Stimulated activated naive B cell treated with anti-CD40 and anti-IgM and Interleukin-4, amounts not matched to agents 10 μg/mL and 1 μg/mL and 100 μg/mL, for 72 hours (primary cell): Measurements from ENCODE around the gene PRKCE.

Experiments
- ATAC-seq, 2 donors: fragments of 150-1000 bp; cut with Tn5 transposase; replicated peaks; 2 replicates each; pipeline ENCODE4 v1.10.0; 2021; ENCODE audit warnings: moderate library complexity in 1 of 2
- DNase-seq: peaks from one replicate; pipeline ENCODE4 v3.0.0; 2021
- H3K27ac Mint-ChIP-seq: one replicate; pipeline ENCODE4 v1.8.0; 2022; ENCODE audit warnings: mild to moderate bottlenecking, mixed read lengths
- H3K27me3 Mint-ChIP-seq, 2 donors: one replicate each; pipeline ENCODE4 v1.8.0; 2022; ENCODE audit warnings: mixed read lengths in 2 of 2
- H3K36me3 Mint-ChIP-seq, 2 donors: one replicate each; pipeline ENCODE4 v1.8.0; 2022; ENCODE audit warnings: mixed read lengths in 2 of 2, mild to moderate bottlenecking in 1 of 2
- H3K4me1 Mint-ChIP-seq, 2 donors: one replicate each; pipeline ENCODE4 v1.8.0; 2022; ENCODE audit warnings: mixed read lengths in 2 of 2, mild to moderate bottlenecking in 1 of 2
- H3K4me3 Mint-ChIP-seq, 2 donors: one replicate each; pipeline ENCODE4 v1.8.0; 2022; ENCODE audit warnings: mild to moderate bottlenecking in 2 of 2, mixed read lengths in 2 of 2, moderate library complexity in 1 of 2
- H3K9me3 Mint-ChIP-seq, 2 donors: one replicate each; pipeline ENCODE4 v1.8.0; 2022; ENCODE audit warnings: mixed read lengths in 2 of 2, mild to moderate bottlenecking in 1 of 2

Gene PRKCE

GRCh38 chr2:45777996-45778719 is 126.7 kb downstream of the PRKCE start:
- Mint-ChIP-seq H3K27ac (no peak overlapping the region), H3K36me3 (peaks cover 0 to 3% of the 10 kb centered on the region in 2 donors), H3K4me1 (peaks cover 56 to 89% of the 10 kb centered on the region in 2 donors), H3K9me3 (no peaks in the 10 kb centered on the region), H3K27me3 (no peaks in the 10 kb centered on the region), H3K4me3 (peak overlapping the region in 1 of 2 donors; percentile 31)
- ATAC-seq (peak; percentile 20 to 30), DNase-seq (no peak)

GRCh38 chr2:45778720-45779171 is 127.3 kb downstream of the PRKCE start:
- H3K36me3 Mint-ChIP-seq: peaks cover 0 to 3% of the 10 kb centered on the region in 2 donors
- DNase-seq (peak; percentile 45), ATAC-seq (peak; percentile 72 to 81)
- H3K9me3 Mint-ChIP-seq: no peaks in the 10 kb centered on the region
- no peaks in the 10 kb centered on the region for H3K27me3 Mint-ChIP-seq
- peak overlapping the region in 1 of 2 donors; percentile 31 for H3K4me3 Mint-ChIP-seq
- H3K27ac Mint-ChIP-seq: no peak overlapping the region
- H3K4me1 Mint-ChIP-seq: peaks cover 54 to 93% of the 10 kb centered on the region in 2 donors

- peak; percentile 35 to 62 for ATAC-seq
- Mint-ChIP-seq H3K4me3 (no peak overlapping the region), H3K36me3 (peaks cover 0 to 3% of the 10 kb centered on the region in 2 donors), H3K27ac (peak overlapping the region; percentile 7), H3K9me3 (no peaks in the 10 kb centered on the region), H3K4me1 (peaks cover 37 to 82% of the 10 kb centered on the region in 2 donors), H3K27me3 (no peaks in the 10 kb centered on the region)
- DNase-seq: no peak
These were observed 129.3 kb downstream of the PRKCE start for GRCh38 chr2:45780541-45781463.

GRCh38 chr2:45781464-45781811 is 130.0 kb downstream of the PRKCE start:
- Mint-ChIP-seq H3K27me3 (no peaks in the 10 kb centered on the region), H3K4me1 (peaks cover 39 to 82% of the 10 kb centered on the region in 2 donors), H3K27ac (no peak overlapping the region), H3K9me3 (no peaks in the 10 kb centered on the region), H3K4me3 (no peak overlapping the region), H3K36me3 (peaks cover 2 to 3% of the 10 kb centered on the region in 2 donors)
- DNase-seq: no peak
- peak in 1 of 2 donors; percentile 45 for ATAC-seq

- Mint-ChIP-seq H3K27me3 (no peaks in the 10 kb centered on the region), H3K4me3 (no peak overlapping the region), H3K9me3 (no peaks in the 10 kb centered on the region), H3K36me3 (peaks cover 2 to 3% of the 10 kb centered on the region in 2 donors), H3K4me1 (peaks cover 35 to 82% of the 10 kb centered on the region in 2 donors), H3K27ac (peak overlapping the region; percentile 65)
- DNase-seq (no peak), ATAC-seq (no peak)
These were observed 131.0 kb downstream of the PRKCE start for GRCh38 chr2:45782436-45782835.

GRCh38 chr2:45782986-45783385 is 131.5 kb downstream of the PRKCE start:
- Mint-ChIP-seq H3K9me3 (no peaks in the 10 kb centered on the region), H3K36me3 (peaks cover 2 to 3% of the 10 kb centered on the region in 2 donors), H3K4me3 (no peak overlapping the region), H3K4me1 (peaks cover 32 to 81% of the 10 kb centered on the region in 2 donors), H3K27ac (no peak overlapping the region), H3K27me3 (no peaks in the 10 kb centered on the region)
- DNase-seq (no peak), ATAC-seq (no peak)

GRCh38 chr2:45786030-45786835 is 134.8 kb downstream of the PRKCE start:
- no peak overlapping the region for H3K4me3 Mint-ChIP-seq

GRCh38 chr2:45786836-45787357 is 135.4 kb downstream of the PRKCE start:
- peak overlapping the region; percentile 70 for H3K27ac Mint-ChIP-seq

More at GRCh38 chr2:45786030-45786835, 134.8 kb downstream of the PRKCE start:
- ATAC-seq (peak; percentile 31 to 38), DNase-seq (no peak)
- Mint-ChIP-seq H3K9me3 (no peaks in the 10 kb centered on the region), H3K27ac (peak overlapping the region; percentile 56), H3K27me3 (no peaks in the 10 kb centered on the region), H3K36me3 (peaks cover 0 to 2% of the 10 kb centered on the region in 2 donors), H3K4me1 (peaks cover 30 to 83% of the 10 kb centered on the region in 2 donors)

GRCh38 chr2:45788401-45788800 is 136.9 kb downstream of the PRKCE start:
- ATAC-seq (no peak), DNase-seq (no peak)
- H3K27me3 Mint-ChIP-seq: no peaks in the 10 kb centered on the region
- H3K4me1 Mint-ChIP-seq: peaks cover 29 to 82% of the 10 kb centered on the region in 2 donors
- H3K36me3 Mint-ChIP-seq: peaks cover 0 to 3% of the 10 kb centered on the region in 2 donors
- H3K4me3 Mint-ChIP-seq: no peak overlapping the region
- H3K9me3 Mint-ChIP-seq: no peaks in the 10 kb centered on the region
- no peak overlapping the region for H3K27ac Mint-ChIP-seq

More at GRCh38 chr2:45786836-45787357, 135.4 kb downstream of the PRKCE start:
- H3K27me3 Mint-ChIP-seq: no peaks in the 10 kb centered on the region
- H3K36me3 Mint-ChIP-seq: peaks cover 0 to 2% of the 10 kb centered on the region in 2 donors
- ATAC-seq (no peak), DNase-seq (no peak)
- peaks cover 29 to 85% of the 10 kb centered on the region in 2 donors for H3K4me1 Mint-ChIP-seq
- H3K4me3 Mint-ChIP-seq: no peak overlapping the region
- H3K9me3 Mint-ChIP-seq: no peaks in the 10 kb centered on the region

GRCh38 chr2:45789317-45789716 is 137.8 kb downstream of the PRKCE start:
- Mint-ChIP-seq H3K36me3 (peaks cover 0 to 8% of the 10 kb centered on the region in 2 donors), H3K4me3 (no peak overlapping the region), H3K9me3 (no peaks in the 10 kb centered on the region), H3K27me3 (no peaks in the 10 kb centered on the region), H3K4me1 (peaks cover 29 to 80% of the 10 kb centered on the region in 2 donors), H3K27ac (peak overlapping the region; percentile 88)
- DNase-seq (no peak), ATAC-seq (peak; percentile 62 to 78)

- no peak overlapping the region for H3K27ac Mint-ChIP-seq
- no peak for DNase-seq
- no peaks in the 10 kb centered on the region for H3K9me3 Mint-ChIP-seq
- peaks cover 5 to 8% of the 10 kb centered on the region in 2 donors for H3K36me3 Mint-ChIP-seq
- peaks cover 35 to 89% of the 10 kb centered on the region in 2 donors for H3K4me1 Mint-ChIP-seq
- no peak overlapping the region for H3K4me3 Mint-ChIP-seq
- ATAC-seq: no peak
- H3K27me3 Mint-ChIP-seq: no peaks in the 10 kb centered on the region
These were observed 138.7 kb downstream of the PRKCE start for GRCh38 chr2:45789961-45790723.

GRCh38 chr2:45793305-45793962 is 142.0 kb downstream of the PRKCE start:
- Mint-ChIP-seq H3K36me3 (peaks cover 6% of the 10 kb centered on the region in 2 donors), H3K27me3 (no peaks in the 10 kb centered on the region), H3K9me3 (no peaks in the 10 kb centered on the region), H3K27ac (peak overlapping the region; percentile 69), H3K4me1 (peaks cover 23 to 73% of the 10 kb centered on the region in 2 donors), H3K4me3 (no peak overlapping the region)
- DNase-seq (no peak), ATAC-seq (no peak)
